NB4 (cell line): ENCODE data around the gene ITPR2.

Experiments used
- MYC ChIP-seq: IDR thresholded peaks from 2 replicates; pipeline ENCODE4 v1.6.1; 2011; ENCODE audit warnings: low read depth, low read length
- POLR2A ChIP-seq: IDR thresholded peaks from 2 replicates; pipeline ENCODE4 v1.6.1; 2011; ENCODE audit warnings: mild to moderate bottlenecking; ENCODE audit not compliant: insufficient read length; ENCODE audit errors: extremely low read depth
- TF ChIP-seq, protein P1 (sequence below): IDR thresholded peaks from one replicate; pipeline ENCODE4 v1.5.1; 2012; ENCODE audit warnings: low read depth, low read length
- TF ChIP-seq, protein P2 (sequence below): IDR thresholded peaks from 2 replicates; pipeline ENCODE4 v1.6.1; 2011; ENCODE audit warnings: low read depth, low read length

DNA sequence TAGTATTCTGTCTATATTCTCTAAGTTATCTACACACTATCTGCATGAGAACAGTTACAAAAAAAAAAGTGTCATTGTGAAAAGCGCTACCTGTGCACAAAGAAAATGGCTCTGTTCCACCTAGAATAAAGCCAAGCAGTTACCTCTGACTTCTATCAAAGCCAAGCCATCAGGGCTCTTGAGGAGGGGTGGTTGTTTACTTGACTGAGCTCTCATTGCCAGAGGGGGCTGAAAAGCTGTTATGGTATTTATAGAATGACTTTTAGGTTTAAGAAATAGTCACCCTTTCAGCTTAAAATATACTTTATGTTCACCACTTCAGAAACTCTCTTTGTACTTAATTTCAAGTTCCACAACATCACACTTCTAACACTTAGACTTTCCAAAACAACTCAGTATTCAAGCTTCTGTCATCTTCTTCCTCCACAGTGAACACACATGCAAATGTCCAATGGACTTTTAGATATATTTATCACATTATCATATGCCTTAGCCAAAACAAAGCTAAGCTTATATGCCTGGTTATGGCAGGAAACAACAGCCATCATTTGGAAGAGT is 7.5 kb downstream of the ITPR2 start:
- TF ChIP-seq, protein P1, sequence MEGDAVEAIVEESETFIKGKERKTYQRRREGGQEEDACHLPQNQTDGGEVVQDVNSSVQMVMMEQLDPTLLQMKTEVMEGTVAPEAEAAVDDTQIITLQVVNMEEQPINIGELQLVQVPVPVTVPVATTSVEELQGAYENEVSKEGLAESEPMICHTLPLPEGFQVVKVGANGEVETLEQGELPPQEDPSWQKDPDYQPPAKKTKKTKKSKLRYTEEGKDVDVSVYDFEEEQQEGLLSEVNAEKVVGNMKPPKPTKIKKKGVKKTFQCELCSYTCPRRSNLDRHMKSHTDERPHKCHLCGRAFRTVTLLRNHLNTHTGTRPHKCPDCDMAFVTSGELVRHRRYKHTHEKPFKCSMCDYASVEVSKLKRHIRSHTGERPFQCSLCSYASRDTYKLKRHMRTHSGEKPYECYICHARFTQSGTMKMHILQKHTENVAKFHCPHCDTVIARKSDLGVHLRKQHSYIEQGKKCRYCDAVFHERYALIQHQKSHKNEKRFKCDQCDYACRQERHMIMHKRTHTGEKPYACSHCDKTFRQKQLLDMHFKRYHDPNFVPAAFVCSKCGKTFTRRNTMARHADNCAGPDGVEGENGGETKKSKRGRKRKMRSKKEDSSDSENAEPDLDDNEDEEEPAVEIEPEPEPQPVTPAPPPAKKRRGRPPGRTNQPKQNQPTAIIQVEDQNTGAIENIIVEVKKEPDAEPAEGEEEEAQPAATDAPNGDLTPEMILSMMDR: no peak
- TF ChIP-seq POLR2A (no peak), MYC (no peak)
- TF ChIP-seq, protein P2, sequence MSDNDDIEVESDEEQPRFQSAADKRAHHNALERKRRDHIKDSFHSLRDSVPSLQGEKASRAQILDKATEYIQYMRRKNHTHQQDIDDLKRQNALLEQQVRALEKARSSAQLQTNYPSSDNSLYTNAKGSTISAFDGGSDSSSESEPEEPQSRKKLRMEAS: no peak
